Gastroesophageal sphincter (tissue), 4 donors: ENCODE data around the gene WSB2. TPM values are rescaled to one million over a fixed set of nuclear protein-coding genes. Genes with fewer than 3 reads are reported as not detected.

Experiments used
- ATAC-seq: fragments of 150-250 bp; one replicate; pipeline ENCODE4 v1.9.1; 2016; ENCODE audit warnings: mild to moderate bottlenecking, moderate library complexity
- H3K27ac ChIP-seq, 4 donors: fragments of 200-600 bp; sonication (generic) in 3 of 4; 1 replicate in 3 of 4; 2 replicates in 1 of 4; pipeline ENCODE4 v1.5.1; 2016 to 2019
- H3K27me3 ChIP-seq: fragments of 200-600 bp; sonication (generic); one replicate; pipeline ENCODE4 v1.5.1; 2019
- H3K36me3 ChIP-seq, 2 donors: fragments of 200-600 bp; sonication (generic); one replicate each; pipeline ENCODE4 v1.5.1; 2019; ENCODE audit warnings: control low read depth in 1 of 2
- H3K4me1 ChIP-seq, 3 donors: fragments of 200-600 bp; sonication (generic); 1 replicate in 2 of 3; 2 replicates in 1 of 3; pipeline ENCODE4 v1.5.1; 2016 to 2019; ENCODE audit warnings: control low read depth in 2 of 3
- H3K4me3 ChIP-seq, 2 donors: fragments of 200-600 bp; sonication (generic); one replicate each; pipeline ENCODE4 v1.5.1; 2019; ENCODE audit warnings: mild to moderate bottlenecking in 1 of 2, moderate library complexity in 1 of 2
- H3K9me3 ChIP-seq, 3 donors: fragments of 200-600 bp; sonication (generic); one replicate each; pipeline ENCODE4 v1.5.1; 2017 to 2019; ENCODE audit warnings: control low read depth in 2 of 3
- CTCF ChIP-seq, 4 experiments: fragments of 200-600 bp in 2 of 4; fragments of 450-650 bp in 2 of 4; sonication (generic) in 1 of 4; IDR thresholded peaks; one replicate each; pipeline ENCODE4 v1.5.1; 2017 to 2019; ENCODE audit warnings: antibody characterized with exemption in 4 of 4, mild to moderate bottlenecking in 2 of 4, moderate library complexity in 2 of 4
- EP300 ChIP-seq: sonication (generic); formaldehyde crosslinking; IDR thresholded peaks from one replicate; pipeline ENCODE4 v1.6.1; 2017; ENCODE audit warnings: antibody characterized with exemption, mild to moderate bottlenecking
- POLR2A ChIP-seq, 2 donors: fragments of 450-650 bp; IDR thresholded peaks; one replicate each; pipeline ENCODE4 v1.6.1; 2017; ENCODE audit warnings: antibody characterized with exemption in 2 of 2, mild to moderate bottlenecking in 2 of 2, moderate library complexity in 1 of 2
- POLR2AphosphoS5 ChIP-seq: sonication (generic); formaldehyde crosslinking; IDR thresholded peaks from one replicate; pipeline ENCODE4 v1.6.1; 2017; ENCODE audit warnings: antibody characterized with exemption
- WGBS, 2 donors: methylation state at CpG; one replicate each; pipeline ENCODE4 v1.1.5; 2018; ENCODE audit warnings: low coverage in 1 of 2; 5-methylcytosine and 5-hydroxymethylcytosine counted together
- total RNA-seq, 4 donors: library from RNA; depleted of rRNA; stranded (reverse); fragments of >200 nt; gene quantifications; one replicate each; pipeline ENCODE4 v1.1.0, GENCODE V29; 2016

WSB2 gene
- total RNA-seq, 4 donors from 2014 or later, result 73.0 to 85.9 (median 81.5) TPM

- Histone ChIP-seq H3K36me3 (peaks cover 0 to 47% of the 10 kb centered on the region in 2 donors), H3K27me3 (no peaks in the 10 kb centered on the region), H3K4me3 (no peak overlapping the region), H3K4me1 (no peaks in the 10 kb centered on the region), H3K9me3 (no peaks in the 10 kb centered on the region), H3K27ac (no peak overlapping the region)
- WGBS, 2 donors, result 83 to 100% methylated on average over 1 of the region's 4 CpGs
- no peak for TF ChIP-seq CTCF (IDR thresholded peaks at IDR 0.05)
- no peak for TF ChIP-seq EP300
- no peak for TF ChIP-seq POLR2AphosphoS5
- TF ChIP-seq POLR2A (IDR thresholded peaks at IDR 0.05), result no peak
- ATAC-seq, result no peak
Observed at GRCh38 chr12:118073768-118074167, 12.8 kb upstream of the WSB2 start.

GRCh38 chr12:118070650-118071049, 9.7 kb upstream of the WSB2 start:
- H3K36me3 ChIP-seq, result peaks cover 0 to 30% of the 10 kb centered on the region in 2 donors
- H3K4me1 ChIP-seq, result no peaks in the 10 kb centered on the region
- no peaks in the 10 kb centered on the region for H3K9me3 ChIP-seq
- H3K27ac ChIP-seq, result no peak overlapping the region
- no peaks in the 10 kb centered on the region for H3K27me3 ChIP-seq
- TF ChIP-seq POLR2A (IDR thresholded peaks at IDR 0.05) (no peak), EP300 (no peak), POLR2AphosphoS5 (no peak), CTCF (IDR thresholded peaks at IDR 0.05) (no peak)
- H3K4me3 ChIP-seq, result no peak overlapping the region
- WGBS, 2 donors, result 81 to 96% methylated on average over 3 of the region's 3 CpGs
- ATAC-seq, result no peak

GRCh38 chr12:118068445-118068844, 7.5 kb upstream of the WSB2 start:
- no peak overlapping the region for H3K27ac ChIP-seq
- peaks cover 0 to 25% of the 10 kb centered on the region in 2 donors for H3K36me3 ChIP-seq
- H3K27me3 ChIP-seq, result no peaks in the 10 kb centered on the region
- H3K9me3 ChIP-seq, result no peaks in the 10 kb centered on the region
- TF ChIP-seq CTCF (IDR thresholded peaks at IDR 0.05) (no peak), EP300 (no peak), POLR2A (IDR thresholded peaks at IDR 0.05) (no peak), POLR2AphosphoS5 (no peak)
- H3K4me3 ChIP-seq, result no peak overlapping the region
- H3K4me1 ChIP-seq, result peaks cover 0 to 12% (median 0%) of the 10 kb centered on the region in 3 donors
- no peak for ATAC-seq
- 85 to 90% methylated on average over 2 of the region's 2 CpGs for WGBS, 2 donors

- no peak for TF ChIP-seq EP300
- no peak for TF ChIP-seq CTCF (IDR thresholded peaks at IDR 0.05)
- no peak for TF ChIP-seq POLR2AphosphoS5
- TF ChIP-seq POLR2A (IDR thresholded peaks at IDR 0.05), result no peak
- H3K27me3 ChIP-seq, result no peaks in the 10 kb centered on the region
- H3K36me3 ChIP-seq, result no peaks in the 10 kb centered on the region
- H3K27ac ChIP-seq, result peak overlapping the region in 1 of 4 donors; percentile 24
- ATAC-seq, result no peak
- WGBS, 2 donors, result 57 to 67% methylated on average over 1 of the region's 1 CpG
- H3K9me3 ChIP-seq, result no peaks in the 10 kb centered on the region
- peaks cover 0 to 27% (median 4%) of the 10 kb centered on the region in 3 donors for H3K4me1 ChIP-seq
- H3K4me3 ChIP-seq, result no peak overlapping the region
Observed at GRCh38 chr12:118065380-118065779, 4.4 kb upstream of the WSB2 start.

- H3K9me3 ChIP-seq, result no peaks in the 10 kb centered on the region
- ATAC-seq, result no peak
- TF ChIP-seq CTCF (IDR thresholded peaks at IDR 0.05) (peak in 2 of 4 experiments; percentile 14 to 15), POLR2AphosphoS5 (no peak)
- H3K27me3 ChIP-seq, result no peaks in the 10 kb centered on the region
- H3K27ac ChIP-seq, result peak overlapping the region in 1 of 4 donors; percentile 24
- no peaks in the 10 kb centered on the region for H3K36me3 ChIP-seq
- peaks cover 0 to 34% (median 4%) of the 10 kb centered on the region in 3 donors for H3K4me1 ChIP-seq
- 21 to 63% methylated on average over 2 of the region's 2 CpGs for WGBS, 2 donors
- H3K4me3 ChIP-seq, result no peak overlapping the region
Observed at GRCh38 chr12:118064608-118065007, 3.6 kb upstream of the WSB2 start.
